H1 (cell line): Measurements from ENCODE around the gene DLK2. TPM values are rescaled to one million over a fixed set of nuclear protein-coding genes. Genes with fewer than 3 reads are reported as not detected.

Source experiments
- JUN ChIP-seq: IDR thresholded peaks from 2 replicates; pipeline ENCODE4 v1.6.1; 2011; ENCODE audit warnings: low read depth, mild to moderate bottlenecking, improper control_type of control experiment, low read length
- PHF8 ChIP-seq: fragments of 200-600 bp; sonication (generic); conservative IDR thresholded peaks from 2 replicates; pipeline ENCODE4 v1.7.1; 2012; ENCODE audit warnings: low read depth, mild to moderate bottlenecking, inconsistent platforms, low read length, moderate library complexity
- TCF12 ChIP-seq: IDR thresholded peaks from 2 replicates; pipeline ENCODE4 v1.6.1; 2011; ENCODE audit warnings: low read depth, mild to moderate bottlenecking, low read length
- YY1 ChIP-seq: IDR thresholded peaks from 2 replicates; pipeline ENCODE4 v1.6.1; 2011; ENCODE audit warnings: low read depth, mild to moderate bottlenecking, low read length
- polyA plus RNA-seq, 7 experiments: library from polyadenylated mRNA; depleted of rRNA in 3 of 7; stranded (reverse) in 5 of 7; unstranded in 2 of 7; fragments of >200 nt in 5 of 7; fragments of 200-250 nt in 2 of 7; gene quantifications; 1 replicate in 5 of 7; 2 replicates in 1 of 7; 4 replicates in 1 of 7; pipeline versions ENCODE4 v1.2.1 to v1.2.3, GENCODE V29; 2011 to 2013; ENCODE audit warnings: missing spikeins in 2 of 7, mixed read lengths in 2 of 7
- total RNA-seq: library from RNA; stranded (reverse); fragmentation: NEBNext Ultra II Directional; extraction: Animal tissue kit (Norgen Biotek cat#: 25700); gene quantifications from 2 replicates; pipeline ENCODE4 v1.2.1, GENCODE V29; 2021
- TF ChIP-seq, protein P1 (sequence below): IDR thresholded peaks from 2 replicates; pipeline ENCODE4 v1.6.1; 2011; ENCODE audit warnings: low read length, improper control_type of control experiment

Gene DLK2
- total and polyA plus RNA-seq, 2 of the 8 experiments (the other 6 are each of a cell fraction or from before 2014, with no cell fraction given): 0.37 to 0.80 TPM

DNA sequence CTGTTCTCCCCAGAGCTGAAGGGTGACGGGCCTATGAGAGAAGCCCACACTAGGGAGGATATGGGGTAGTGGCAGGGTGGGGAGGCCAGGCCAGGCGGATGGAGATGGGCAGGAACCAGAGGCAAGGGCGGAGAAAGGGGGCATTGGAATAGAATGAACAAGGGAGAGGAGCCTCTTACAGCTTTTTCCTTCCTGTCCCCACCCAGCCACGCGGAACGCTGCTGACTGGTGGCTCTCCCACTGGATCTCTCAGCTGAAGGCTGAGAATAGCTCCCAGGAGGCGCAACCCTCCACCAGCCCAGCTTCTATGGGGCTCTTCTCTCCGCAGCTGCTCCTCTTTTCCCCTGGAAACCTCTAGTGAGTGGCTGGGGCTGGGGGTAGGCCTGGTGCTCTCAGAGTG, 10.8 kb downstream of the DLK2 start (continued):
- TF ChIP-seq PHF8 (no peak), TCF12 (no peak), JUN (no peak), YY1 (no peak)
- TF ChIP-seq, protein P1, sequence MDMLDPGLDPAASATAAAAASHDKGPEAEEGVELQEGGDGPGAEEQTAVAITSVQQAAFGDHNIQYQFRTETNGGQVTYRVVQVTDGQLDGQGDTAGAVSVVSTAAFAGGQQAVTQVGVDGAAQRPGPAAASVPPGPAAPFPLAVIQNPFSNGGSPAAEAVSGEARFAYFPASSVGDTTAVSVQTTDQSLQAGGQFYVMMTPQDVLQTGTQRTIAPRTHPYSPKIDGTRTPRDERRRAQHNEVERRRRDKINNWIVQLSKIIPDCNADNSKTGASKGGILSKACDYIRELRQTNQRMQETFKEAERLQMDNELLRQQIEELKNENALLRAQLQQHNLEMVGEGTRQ: no peak
